ENCODE measurements around the gene PIK3C2B. TPM values are rescaled to one million over a fixed set of nuclear protein-coding genes. Genes with fewer than 3 reads are reported as not detected.
"Not testable (repeated sequence)": the region's sequence is repeated elsewhere in the genome, so short reads cannot be mapped to it uniquely, and the experiment has no call there.

Gene PIK3C2B
- total RNA-seq, 2 donors from 2014 or later, result 67.6 to 85.5 TPM

GRCh38 chr1:204493145-204493983 lies 1.2 kb downstream of the PIK3C2B start:
- peak overlapping the region; percentile 99 for H3K27ac ChIP-seq
- peak overlapping the region; percentile 98 to 99 for H3K9ac ChIP-seq (ENCODE audit: low read depth in 2 of 2, low read length in 2 of 2)
- H3K27me3 ChIP-seq, result no peaks in the 10 kb centered on the region
- no peaks in the 10 kb centered on the region for H3K36me3 ChIP-seq
- TF ChIP-seq CTCF (IDR thresholded peaks at IDR 0.05), result no peak
- H3K4me1 ChIP-seq, result no peaks in the 10 kb centered on the region
- peak overlapping the region; percentile 96 for H3K4me3 ChIP-seq
- peak; percentile 93 for DNase-seq
- intact Hi-C loops (cut with DNase I), result no loop called here
- H3K9me3 ChIP-seq, result no peaks in the 10 kb centered on the region

- H3K27ac ChIP-seq, result no peak overlapping the region
- no peak for DNase-seq
- H3K9me3 ChIP-seq, result no peaks in the 10 kb centered on the region
- intact Hi-C loops (cut with DNase I), result no loop called here
- H3K9ac ChIP-seq (ENCODE audit: low read depth in 2 of 2, low read length in 2 of 2), result peak overlapping the region in 1 of 2 donors; percentile 98
- no peaks in the 10 kb centered on the region for H3K4me1 ChIP-seq
- H3K27me3 ChIP-seq, result no peaks in the 10 kb centered on the region
- TF ChIP-seq CTCF (IDR thresholded peaks at IDR 0.05), result no peak
- no peak overlapping the region for H3K4me3 ChIP-seq
- no peaks in the 10 kb centered on the region for H3K36me3 ChIP-seq
These were observed 3.0 kb downstream of the PIK3C2B start for GRCh38 chr1:204491655-204492054.

GRCh38 chr1:204487256-204487615 lies 7.4 kb downstream of the PIK3C2B start:
- TF ChIP-seq CTCF (IDR thresholded peaks at IDR 0.05), result no peak
- intact Hi-C loops (cut with DNase I), result no loop called here
- Histone ChIP-seq H3K9me3 (no peaks in the 10 kb centered on the region), H3K27ac (no peak overlapping the region), H3K4me3 (no peak overlapping the region), H3K27me3 (no peaks in the 10 kb centered on the region), H3K9ac (ENCODE audit: low read depth in 2 of 2, low read length in 2 of 2) (no peak overlapping the region), H3K36me3 (no peaks in the 10 kb centered on the region), H3K4me1 (no peaks in the 10 kb centered on the region)
- no peak for DNase-seq

- H3K9ac ChIP-seq (ENCODE audit: low read depth in 2 of 2, low read length in 2 of 2); DNase-seq; H3K36me3 ChIP-seq; H3K4me3 ChIP-seq; H3K9me3 ChIP-seq; H3K27me3 ChIP-seq; intact Hi-C loops (cut with DNase I); H3K27ac ChIP-seq; H3K4me1 ChIP-seq: not testable (repeated sequence)
These were observed 7.9 kb downstream of the PIK3C2B start for GRCh38 chr1:204486513-204487255.

GRCh38 chr1:204483791-204484190 lies 10.8 kb downstream of the PIK3C2B start:
- no peak for TF ChIP-seq CTCF (IDR thresholded peaks at IDR 0.05)
- DNase-seq, result no peak
- no peaks in the 10 kb centered on the region for H3K27me3 ChIP-seq
- H3K36me3 ChIP-seq, result no peaks in the 10 kb centered on the region
- H3K9me3 ChIP-seq, result no peaks in the 10 kb centered on the region
- H3K27ac ChIP-seq, result no peak overlapping the region
- H3K9ac ChIP-seq (ENCODE audit: low read depth in 2 of 2, low read length in 2 of 2), result no peak overlapping the region
- no peak overlapping the region for H3K4me3 ChIP-seq
- intact Hi-C loops (cut with DNase I), result no loop called here
- peaks cover 8% of the 10 kb centered on the region for H3K4me1 ChIP-seq

- intact Hi-C loops (cut with DNase I), result no loop called here
- H3K36me3 ChIP-seq, result no peaks in the 10 kb centered on the region
- no peaks in the 10 kb centered on the region for H3K9me3 ChIP-seq
- H3K27me3 ChIP-seq, result no peaks in the 10 kb centered on the region
- H3K9ac ChIP-seq (ENCODE audit: low read depth in 2 of 2, low read length in 2 of 2), result peak overlapping the region in 1 of 2 donors; percentile 64
- TF ChIP-seq CTCF (IDR thresholded peaks at IDR 0.05), result no peak
- no peak for DNase-seq
- no peak overlapping the region for H3K27ac ChIP-seq
- H3K4me3 ChIP-seq, result no peak overlapping the region
- H3K4me1 ChIP-seq, result peaks cover 17% of the 10 kb centered on the region
These were observed 14.1 kb downstream of the PIK3C2B start for GRCh38 chr1:204480515-204480914.

Measured in colonic mucosa (tissue), 4 donors.